HCT116 (cell line): ENCODE results near the gene AEBP2. TPM values are rescaled to one million over a fixed set of nuclear protein-coding genes. Genes with fewer than 3 reads are reported as not detected.

Experiments
- ATAC-seq: fragments of 200-7000 bp; cut with Tn5 transposase; 2 replicates; pipeline ENCODE4 v1.9.1; 2020; ENCODE audit warnings: mild to moderate bottlenecking, moderate library complexity
- BruUV-seq: library from RNA; stranded (reverse); fragments of 400-500 nt; replicated peaks from 2 replicates; lab custom pipeline; 2021; lab: Mats Ljungman, UMichigan
- CTCF ChIA-PET: fragments of 300-600 bp; sonication (Branson Sonifier 250); formaldehyde crosslinking; loops from one replicate; lab custom pipeline; 2021; ENCODE audit warnings: antibody characterized with exemption; lab: Charles Lee
- POLR2A ChIA-PET: fragments of 300-600, 350-600 bp; sonication (Branson Sonifier 250); formaldehyde crosslinking; loops from one replicate; lab custom pipeline; 2021; ENCODE audit warnings: antibody characterized with exemption; lab: Charles Lee
- RAD21 ChIA-PET, 2 experiments: fragments of 300-600 bp; sonication (Branson Sonifier 250); formaldehyde crosslinking; loops; one replicate each; lab custom pipeline; 2023; ENCODE audit warnings: low total read pairs in 2 of 2; ENCODE audit not compliant: uncharacterized antibody in 2 of 2, unreplicated experiment in 2 of 2, low non-redundant PET in 1 of 2; lab: Charles Lee
- DNase-seq: peaks from one replicate; pipeline ENCODE4 v3.0.0-alpha.2; 2010; ENCODE audit warnings: low read depth, low spot score
- H2AFZ ChIP-seq: fragments of 200-600 bp; shearing (Covaris generic), sonication (generic); 2 replicates; pipeline ENCODE4 v1.6.1; 2017; ENCODE audit warnings: low read depth, mixed run types, mixed read lengths, antibody characterized with exemption, low read length; ENCODE audit not compliant: poor library complexity, severe bottlenecking
- H3K27ac ChIP-seq: 2 replicates; pipeline ENCODE4 v1.5.1; 2012; ENCODE audit warnings: low read depth, low read length
- H3K27me3 ChIP-seq: fragments of 200-600 bp; sonication (generic); 2 replicates; pipeline ENCODE4 v1.6.1; 2016; ENCODE audit warnings: mixed run types, low read length, mixed read lengths; ENCODE audit not compliant: insufficient read depth
- H3K36me3 ChIP-seq, 2 experiments: fragments of 200-500 bp in 1 of 2; fragments of 200-600 bp in 1 of 2; sonication (Bioruptor generic) in 1 of 2; sonication (generic) in 1 of 2; 2 replicates each; pipeline versions ENCODE4 v1.5.1 to v1.6.1; 2014 to 2016; ENCODE audit warnings: low read length in 2 of 2, inconsistent platforms in 1 of 2, mixed read lengths in 1 of 2, mixed run types in 1 of 2; ENCODE audit not compliant: insufficient read depth in 2 of 2, control insufficient read depth in 1 of 2
- H3K4me1 ChIP-seq, 2 experiments: fragments of 200-600 bp in 1 of 2; sonication (generic) in 1 of 2; 2 replicates each; pipeline versions ENCODE4 v1.5.1 to v1.6.1; 2012 to 2017; ENCODE audit warnings: low read length in 2 of 2, inconsistent platforms in 1 of 2, mild to moderate bottlenecking in 1 of 2, mixed read lengths in 1 of 2, mixed run types in 1 of 2, moderate library complexity in 1 of 2; ENCODE audit not compliant: insufficient read depth in 2 of 2, control insufficient read depth in 1 of 2
- H3K4me2 ChIP-seq: fragments of 200-600 bp; sonication (generic); 2 replicates; pipeline ENCODE4 v1.6.1; 2017; ENCODE audit warnings: mixed run types, low read length, mixed read lengths
- H3K4me3 ChIP-seq, 2 experiments: fragments of 200-600 bp in 1 of 2; sonication (generic) in 1 of 2; replicated peaks in 1 of 2; 2 replicates each; pipeline ENCODE4 v1.5.1; 2011 to 2016; ENCODE audit warnings: low read length in 2 of 2, control low read depth in 1 of 2, low read depth in 1 of 2, mild to moderate bottlenecking in 1 of 2, mixed read lengths in 1 of 2, mixed run types in 1 of 2
- H3K79me2 ChIP-seq: fragments of 200-600 bp; sonication (generic); 2 replicates; pipeline ENCODE4 v1.6.1; 2017; ENCODE audit warnings: mild to moderate bottlenecking, mixed run types, low read length, moderate library complexity, mixed read lengths; ENCODE audit not compliant: insufficient read depth
- H3K9ac ChIP-seq: fragments of 200-600 bp; sonication (generic); 2 replicates; pipeline ENCODE4 v1.6.1; 2016; ENCODE audit warnings: low read length, mixed read lengths
- H3K9me2 ChIP-seq: fragments of 200-600 bp; sonication (generic), shearing (Covaris generic); 2 replicates; pipeline ENCODE4 v1.6.1; 2017; ENCODE audit warnings: mixed run types, mild to moderate bottlenecking, moderate library complexity; ENCODE audit not compliant: insufficient read depth
- H3K9me3 ChIP-seq, 2 experiments: fragments of 200-500 bp in 1 of 2; fragments of 200-600 bp in 1 of 2; sonication (Bioruptor generic) in 1 of 2; sonication (generic) in 1 of 2; 2 replicates each; pipeline ENCODE4 v1.6.1; 2014 to 2017; ENCODE audit warnings: low read length in 2 of 2, mixed read lengths in 2 of 2, inconsistent platforms in 1 of 2, low read depth in 1 of 2, mild to moderate bottlenecking in 1 of 2, mixed run types in 1 of 2, moderate library complexity in 1 of 2; ENCODE audit not compliant: control insufficient read depth in 1 of 2, insufficient read depth in 1 of 2
- H4K20me1 ChIP-seq: fragments of 200-600 bp; sonication (generic), shearing (Covaris generic); 2 replicates; pipeline ENCODE4 v1.6.1; 2017; ENCODE audit warnings: mixed run types, mild to moderate bottlenecking, moderate library complexity; ENCODE audit not compliant: insufficient read depth
- ATF3 ChIP-seq: IDR thresholded peaks from 2 replicates; pipeline ENCODE4 v1.6.1; 2012
- CBX3 ChIP-seq: IDR thresholded peaks from 2 replicates; pipeline ENCODE4 v1.6.1; 2012; ENCODE audit warnings: low read depth
- CTCF ChIP-seq, 3 experiments: fragments of 200-600 bp in 1 of 3; sonication (generic) in 1 of 3; IDR thresholded peaks in 2 of 3; conservative IDR thresholded peaks in 1 of 3; 2 replicates each; pipeline ENCODE4 v1.5.1; 2012 to 2017; ENCODE audit warnings: low read depth in 2 of 3, low read length in 2 of 3, antibody characterized with exemption in 1 of 3, borderline replicate concordance in 1 of 3, control low read depth in 1 of 3, mild to moderate bottlenecking in 1 of 3, mixed read lengths in 1 of 3, mixed run types in 1 of 3, moderate library complexity in 1 of 3; ENCODE audit not compliant: insufficient read depth in 1 of 3
- EGR1 ChIP-seq: IDR thresholded peaks from 2 replicates; pipeline ENCODE4 v1.6.1; 2012; ENCODE audit warnings: low read depth
- ELF1 ChIP-seq: IDR thresholded peaks from 2 replicates; pipeline ENCODE4 v1.6.1; 2012; ENCODE audit warnings: low read depth, borderline replicate concordance
- EZH2 ChIP-seq: fragments of 200-600 bp; sonication (generic); IDR thresholded peaks from 2 replicates; pipeline ENCODE4 v1.6.1; 2017; ENCODE audit warnings: antibody characterized with exemption, mixed run types
- JUND ChIP-seq: IDR thresholded peaks from 2 replicates; pipeline ENCODE4 v1.6.1; 2012
- MAX ChIP-seq: IDR thresholded peaks from 2 replicates; pipeline ENCODE4 v1.6.1; 2012
- POLR2A ChIP-seq: IDR thresholded peaks from 2 replicates; pipeline ENCODE4 v1.7.0; 2011; ENCODE audit warnings: borderline replicate concordance; ENCODE audit not compliant: insufficient read depth, insufficient read length; ENCODE audit errors: extremely low read depth
- POLR2AphosphoS5 ChIP-seq: IDR thresholded peaks from 2 replicates; pipeline ENCODE4 v1.6.1; 2011; ENCODE audit warnings: mild to moderate bottlenecking, low read depth, low read length, moderate library complexity
- SIN3A ChIP-seq: IDR thresholded peaks from 2 replicates; pipeline ENCODE4 v1.6.1; 2012; ENCODE audit warnings: low read depth
- SP1 ChIP-seq: IDR thresholded peaks from 2 replicates; pipeline ENCODE4 v1.6.1; 2012; ENCODE audit warnings: low read depth
- ZBTB33 ChIP-seq: IDR thresholded peaks from 2 replicates; pipeline ENCODE4 v1.6.1; 2011; ENCODE audit warnings: mild to moderate bottlenecking, low read length, moderate library complexity; ENCODE audit not compliant: insufficient replicate concordance; ENCODE audit errors: extremely low read depth
- ZFX ChIP-seq: fragments of 450-650 bp; IDR thresholded peaks from 2 replicates; pipeline ENCODE4 v1.6.1; 2017
- ZNF274 ChIP-seq: fragments of 200-500 bp; sonication (Bioruptor generic); IDR thresholded peaks from 2 replicates; pipeline ENCODE4 v1.6.1; 2014; ENCODE audit warnings: mild to moderate bottlenecking, low read depth, low read length, inconsistent platforms
- intact Hi-C: fragments of 100-400 bp; cut with micrococcal nuclease; formaldehyde crosslinking; loops from 2 replicates; pipeline ENCODE4 v1.10.0; 2022
- total RNA-seq: library from RNA; stranded (reverse); gene quantifications from one replicate; pipeline ENCODE4 v1.2.1, GENCODE V29; 2021; ENCODE audit not compliant: unreplicated experiment

The AEBP2 gene
- total RNA-seq, 1 experiment from 2014 or later, result 44.6 TPM

- H3K4me1 ChIP-seq, result peaks cover 7 to 16% of the 10 kb centered on the region in 2 experiments; a peak in 3 of 4 replicates
- H3K4me3 ChIP-seq, result no peak overlapping the region
- ChIA-PET RAD21 (no interaction called here), CTCF (no interaction called here), POLR2A (no interaction called here)
- H3K9me2 ChIP-seq, result no peaks in the 10 kb centered on the region
- no peaks in the 10 kb centered on the region for H3K36me3 ChIP-seq
- DNase-seq (no peak), ATAC-seq (no peak)
- intact Hi-C loops, result no loop called here
- H3K79me2 ChIP-seq, result no peaks in the 10 kb centered on the region
- no peak overlapping the region for H3K4me2 ChIP-seq
- no TSS peak for BruUV-seq
- no peaks in the 10 kb centered on the region for H3K9me3 ChIP-seq
- H2AFZ ChIP-seq, result no peak overlapping the region
- no peak for TF ChIP-seq SIN3A
- TF ChIP-seq JUND, result no peak
- no peak for TF ChIP-seq EGR1
- TF ChIP-seq MAX, result no peak
- TF ChIP-seq CTCF (IDR thresholded peaks at IDR 0.05 in 2 of 3, conservative IDR thresholded peaks at IDR 0.05 in 1 of 3; ENCODE audit: borderline replicate concordance in 1 of 3, insufficient read depth in 1 of 3, low read depth in 2 of 3, low read length in 2 of 3), result no peak
- no peak for TF ChIP-seq ZFX
- TF ChIP-seq ZBTB33, result no peak
- no peak for TF ChIP-seq SP1
- TF ChIP-seq EZH2, result no peak
- TF ChIP-seq POLR2AphosphoS5, result no peak
- TF ChIP-seq ATF3, result no peak
- TF ChIP-seq POLR2A, result no peak
- TF ChIP-seq ELF1, result no peak
- no peak for TF ChIP-seq ZNF274
- TF ChIP-seq CBX3, result no peak
- H4K20me1 ChIP-seq, result no peaks in the 10 kb centered on the region
- no peak overlapping the region for H3K27ac ChIP-seq
- H3K27me3 ChIP-seq, result no peaks in the 10 kb centered on the region
- H3K9ac ChIP-seq, result no peak overlapping the region
Observed at GRCh38 chr12:19525274-19525673, 86.0 kb downstream of the AEBP2 start.
